Naive thymus-derived CD8-positive, alpha-beta T cell (primary cell): ENCODE data around the gene GCA. TPM values are rescaled to one million over a fixed set of nuclear protein-coding genes. Genes with fewer than 3 reads are reported as not detected.
A peak's percentile ranks its signal among the peaks of the same experiment; 100 is the strongest.

Experiments used
- ATAC-seq, 2 donors: fragments of 150-1000 bp; cut with Tn5 transposase in 1 of 2; sonication (Bioruptor Pico), chemical (Tn5 transposase) in 1 of 2; 1 replicate in 1 of 2; 2 replicates in 1 of 2; pipeline ENCODE4 v1.10.0; 2021; ENCODE audit warnings: mild to moderate bottlenecking in 2 of 2, moderate library complexity in 2 of 2
- POLR2A ChIA-PET: fragments of 350-600 bp; sonication (Branson Sonifier 250); formaldehyde crosslinking; loops from one replicate; lab custom pipeline; 2021; ENCODE audit warnings: antibody characterized with exemption; lab: Charles Lee
- DNase-seq, 10 donors: peaks; one replicate each; pipeline versions ENCODE4 v3.0.0 to v3.0.0-alpha.2; 2020 to 2022
- H3K27ac Mint-ChIP-seq, 10 donors: one replicate each; pipeline ENCODE4 v1.8.0; 2020 to 2022; ENCODE audit warnings: mild to moderate bottlenecking in 10 of 10, mixed read lengths in 10 of 10, moderate library complexity in 4 of 10, inconsistent platforms in 1 of 10
- H3K27me3 Mint-ChIP-seq, 5 donors: one replicate each; pipeline ENCODE4 v1.8.0; 2021 to 2022; ENCODE audit warnings: mixed read lengths in 5 of 5
- H3K36me3 Mint-ChIP-seq, 3 donors: one replicate each; pipeline ENCODE4 v1.8.0; 2020 to 2022; ENCODE audit warnings: mixed read lengths in 3 of 3, mild to moderate bottlenecking in 2 of 3, inconsistent platforms in 1 of 3
- H3K4me1 Mint-ChIP-seq, 4 donors: one replicate each; pipeline ENCODE4 v1.8.0; 2021 to 2022; ENCODE audit warnings: mixed read lengths in 4 of 4
- H3K4me3 Mint-ChIP-seq, 10 donors: one replicate each; pipeline ENCODE4 v1.8.0; 2020 to 2022; ENCODE audit warnings: mild to moderate bottlenecking in 10 of 10, mixed read lengths in 10 of 10, moderate library complexity in 6 of 10, inconsistent platforms in 1 of 10
- H3K9me3 Mint-ChIP-seq, 9 donors: one replicate each; pipeline ENCODE4 v1.8.0; 2020 to 2022; ENCODE audit warnings: mixed read lengths in 9 of 9, mild to moderate bottlenecking in 3 of 9, inconsistent platforms in 1 of 9, moderate library complexity in 1 of 9
- polyA plus RNA-seq, 3 donors: library from polyadenylated mRNA; unstranded; fragments of 300-500 nt; fragmentation: Illumina TruSeq; gene quantifications; one replicate each; pipeline ENCODE4 v1.2.3, GENCODE V29; 2021
- total RNA-seq, 8 experiments: library from RNA in 2 of 8; stranded (reverse) in 2 of 8; gene quantifications; one replicate each; pipeline ENCODE4 v1.2.3 and lab custom pipeline; 2021 to 2026

Gene GCA
- total and polyA plus RNA-seq, 5 experiments from 2014 or later: 12.2 to 20.9 (median 17.5) TPM

DNA sequence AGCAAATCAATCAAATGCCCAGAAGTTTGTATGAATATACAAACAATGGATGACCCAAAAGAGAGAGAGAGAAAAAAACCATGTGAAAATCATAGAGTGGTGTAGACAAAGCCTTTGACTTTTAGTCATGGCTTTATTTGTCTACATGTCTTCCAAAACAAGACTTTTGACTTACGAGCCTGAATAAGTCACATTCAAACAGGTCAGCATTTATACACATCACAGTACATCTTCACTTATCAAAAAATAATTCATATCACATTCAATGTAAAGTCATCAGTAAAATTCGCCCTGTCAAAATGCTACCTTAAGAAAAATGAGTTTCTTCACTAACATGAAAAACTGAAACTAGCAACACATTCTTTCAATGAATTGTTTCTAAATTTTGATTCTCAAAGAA, 27.3 kb upstream of the GCA start:
- H3K27me3 Mint-ChIP-seq: no peaks in the 10 kb centered on the region
- peaks cover 0 to 2% (median 0%) of the 10 kb centered on the region in 9 donors for H3K9me3 Mint-ChIP-seq
- peaks cover 0 to 9% (median 0%) of the 10 kb centered on the region in 3 donors for H3K36me3 Mint-ChIP-seq
- no peak for DNase-seq
- no peak for ATAC-seq
- peak overlapping the region in 9 of 10 donors; percentile 16 to 100 (median 82) for H3K27ac Mint-ChIP-seq
- peaks cover 30 to 89% (median 78%) of the 10 kb centered on the region in 4 donors for H3K4me1 Mint-ChIP-seq
- POLR2A ChIA-PET: no interaction called here
- peak overlapping the region; percentile 90 to 100 (median 98) for H3K4me3 Mint-ChIP-seq

DNA sequence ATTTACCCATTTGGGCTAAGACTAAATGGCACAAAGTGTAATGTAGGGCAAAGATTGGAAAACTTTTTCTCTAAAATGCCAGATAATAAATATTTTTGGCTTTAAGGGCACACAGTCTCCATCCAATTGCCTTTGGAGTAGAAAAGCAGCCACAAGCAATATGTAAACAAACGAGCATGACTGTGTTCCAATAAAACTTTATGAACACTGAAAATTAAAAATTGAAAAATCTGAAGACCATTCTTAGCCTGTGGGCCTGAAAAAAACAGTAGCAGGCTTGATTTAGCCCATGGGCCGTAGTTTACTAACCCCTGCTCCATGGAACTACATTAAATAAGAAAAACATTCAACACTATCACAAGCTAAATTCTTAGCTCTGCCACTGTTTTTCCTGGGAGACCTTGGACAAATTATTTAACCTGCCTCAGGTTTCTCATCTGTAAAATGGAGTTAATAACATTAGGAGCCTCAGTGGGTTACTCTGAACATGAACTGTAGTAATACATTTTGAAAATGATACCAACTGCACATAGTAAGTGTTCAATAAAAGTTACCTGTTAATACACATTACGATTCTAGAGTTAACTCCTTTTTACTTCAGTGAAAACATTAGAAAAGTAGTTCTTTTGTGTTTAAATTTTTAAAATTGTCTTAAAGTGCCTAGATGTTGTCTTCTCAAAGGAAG, 26.7 kb upstream of the GCA start:
- POLR2A ChIA-PET: interaction anchor here (2.3 kb wide), 2 partner anchors 11 to 27 kb away, joined by 6 to 12 read pairs; partner anchors contain the start of gene GCA

DNA sequence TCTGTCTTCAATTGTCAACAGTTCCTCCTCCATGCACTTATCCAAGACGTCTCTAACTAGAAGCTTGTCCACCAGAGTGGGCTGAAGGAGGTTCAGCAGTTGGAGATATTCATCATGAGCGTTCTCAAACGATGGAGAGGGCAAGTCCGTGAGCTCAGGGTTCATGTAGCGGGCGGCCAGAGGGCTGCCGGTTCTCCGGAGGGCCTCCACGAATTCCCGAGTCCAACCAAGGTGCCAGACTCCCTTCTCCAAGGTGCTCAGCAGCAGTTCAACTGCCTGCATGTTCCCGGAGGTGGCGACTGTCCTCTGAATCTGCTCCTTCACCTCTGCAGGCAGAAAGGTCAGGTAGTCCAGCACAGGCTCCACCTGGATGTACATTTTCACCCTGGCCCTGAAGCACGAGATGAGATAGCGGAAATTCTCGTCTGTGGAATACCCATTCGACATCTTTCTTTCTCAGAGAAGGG, 26.0 kb upstream of the GCA start:
- peaks cover 0 to 2% (median 0%) of the 10 kb centered on the region in 9 donors for H3K9me3 Mint-ChIP-seq
- POLR2A ChIA-PET: interaction anchor here (1.6 to 2.3 kb wide), 3 partner anchors 11 to 26 kb away, joined by 4 to 12 read pairs (median 6); partner anchors contain the start of gene GCA
- peaks cover 27 to 77% (median 67%) of the 10 kb centered on the region in 4 donors for H3K4me1 Mint-ChIP-seq
- H3K4me3 Mint-ChIP-seq: peak overlapping the region; percentile 90 to 100 (median 98)
- peaks cover 0 to 9% (median 0%) of the 10 kb centered on the region in 3 donors for H3K36me3 Mint-ChIP-seq
- DNase-seq (peak in 3 of 10 donors; percentile 19 to 65 (median 26)), ATAC-seq (peak in 1 of 2 donors; percentile 3)
- H3K27me3 Mint-ChIP-seq: no peaks in the 10 kb centered on the region
- peak overlapping the region; percentile 91 to 100 (median 100) for H3K27ac Mint-ChIP-seq

More for the DNA sequence above, 26.7 kb upstream of the GCA start:
- Mint-ChIP-seq H3K36me3 (peaks cover 0 to 9% (median 0%) of the 10 kb centered on the region in 3 donors), H3K9me3 (peaks cover 0 to 2% (median 0%) of the 10 kb centered on the region in 9 donors), H3K4me1 (peaks cover 28 to 84% (median 74%) of the 10 kb centered on the region in 4 donors), H3K27me3 (no peaks in the 10 kb centered on the region), H3K4me3 (peak overlapping the region; percentile 90 to 100 (median 98)), H3K27ac (peak overlapping the region; percentile 91 to 100 (median 100))
- ATAC-seq (no peak), DNase-seq (no peak)

DNA sequence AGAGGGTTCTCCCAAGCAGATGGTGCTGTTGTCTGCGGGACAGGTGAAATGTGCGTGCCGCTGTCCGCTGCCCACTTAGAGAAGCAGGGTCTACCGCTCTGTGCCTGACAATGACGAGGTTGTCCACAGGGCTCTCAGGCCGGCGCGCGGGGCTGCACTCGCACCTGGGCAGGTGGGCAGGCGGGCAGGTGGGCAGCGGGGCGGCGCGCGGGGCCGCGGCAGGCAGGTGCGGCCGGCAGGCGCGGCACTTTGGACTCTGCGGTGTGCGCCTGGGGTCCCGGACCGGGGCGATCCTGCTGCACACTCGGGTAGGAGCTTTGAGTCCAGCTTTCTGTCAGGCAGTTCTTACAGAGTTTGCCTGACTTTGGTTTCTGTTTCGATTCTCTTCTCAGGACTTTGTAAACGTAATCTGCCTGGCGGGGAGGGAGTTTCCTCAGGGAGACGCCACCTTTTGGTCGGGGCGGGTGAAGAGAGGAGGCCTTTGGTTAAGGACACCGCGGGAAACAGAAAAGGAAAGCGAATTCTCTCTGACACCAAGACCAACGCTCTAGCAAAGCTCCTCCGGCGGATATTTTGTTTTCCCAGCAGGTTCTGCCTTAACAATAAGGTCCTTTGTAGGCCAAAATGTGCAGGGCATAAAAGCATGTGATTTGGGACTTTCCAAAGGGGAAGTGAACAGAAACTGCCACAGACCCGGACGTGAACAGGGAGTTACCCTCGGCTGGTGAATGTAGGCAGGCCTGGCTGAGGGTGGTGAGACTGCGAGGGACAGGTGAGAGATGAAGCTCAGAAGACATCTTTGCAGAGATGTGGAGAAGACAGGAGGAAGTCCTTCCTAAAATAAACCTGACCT, 25.4 kb upstream of the GCA start, which contains the start of gene IFIH1:
TSS of gene IFIH1 (minus strand) at position 357 of the 853 bp plus-strand sequence. CDS start 377 bp downstream, outside the sequence.
- Mint-ChIP-seq H3K9me3 (peaks cover 0 to 2% (median 0%) of the 10 kb centered on the region in 9 donors), H3K4me1 (peaks cover 27 to 73% (median 66%) of the 10 kb centered on the region in 4 donors), H3K27ac (peak within 1 kb of the TSS; percentile 98 to 100 (median 100)), H3K4me3 (peak within 1 kb of the TSS; percentile 90 to 100 (median 98)), H3K27me3 (no peaks in the 10 kb centered on the region), H3K36me3 (peaks cover 0 to 9% (median 0%) of the 10 kb centered on the region in 3 donors)
- ATAC-seq (peak; percentile 86 to 91), DNase-seq (peak; percentile 48 to 84 (median 75))
- POLR2A ChIA-PET: interaction anchor here (0.8 to 2.3 kb wide), 4 partner anchors 9 to 25 kb away, joined by 3 to 12 read pairs (median 5); partner anchors contain the start of gene GCA

DNA sequence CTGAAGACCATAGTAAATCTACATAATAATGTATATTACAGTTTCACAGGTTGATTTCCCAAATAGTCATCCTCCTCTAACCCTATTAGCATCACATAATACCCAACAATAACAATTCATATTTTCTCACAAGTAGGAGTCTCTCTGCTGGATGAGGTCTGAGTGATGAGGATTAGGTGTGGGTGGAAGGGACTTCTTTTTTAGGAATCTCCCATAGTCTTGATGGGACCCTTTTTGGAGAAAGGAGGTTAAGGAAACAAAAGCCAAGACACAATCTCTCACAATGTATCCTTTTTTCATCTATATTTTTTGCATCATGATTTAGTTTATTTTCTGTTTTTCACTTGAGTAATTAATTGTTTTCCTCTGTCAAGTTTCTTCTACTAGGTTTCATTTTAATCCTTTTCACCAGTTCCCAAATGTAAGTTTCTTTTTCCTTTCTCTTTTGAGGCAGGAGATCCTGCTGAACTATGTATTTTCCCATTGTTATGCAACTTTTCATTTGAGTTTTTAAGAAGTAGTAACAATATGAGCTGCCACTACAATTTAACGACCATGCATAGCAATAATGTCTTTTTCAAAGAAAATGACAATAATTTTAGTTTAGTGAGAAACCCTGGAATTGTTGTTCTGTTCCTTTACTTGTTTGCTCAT, 22.9 kb upstream of the GCA start:
- Mint-ChIP-seq H3K36me3 (no peaks in the 10 kb centered on the region), H3K9me3 (no peaks in the 10 kb centered on the region), H3K4me3 (peak overlapping the region in 1 of 10 donors; percentile 3), H3K27me3 (no peaks in the 10 kb centered on the region), H3K4me1 (peaks cover 20 to 50% (median 42%) of the 10 kb centered on the region in 4 donors), H3K27ac (peak overlapping the region in 6 of 10 donors; percentile 4 to 100 (median 24))
- DNase-seq (no peak), ATAC-seq (no peak)
- POLR2A ChIA-PET: no interaction called here

DNA sequence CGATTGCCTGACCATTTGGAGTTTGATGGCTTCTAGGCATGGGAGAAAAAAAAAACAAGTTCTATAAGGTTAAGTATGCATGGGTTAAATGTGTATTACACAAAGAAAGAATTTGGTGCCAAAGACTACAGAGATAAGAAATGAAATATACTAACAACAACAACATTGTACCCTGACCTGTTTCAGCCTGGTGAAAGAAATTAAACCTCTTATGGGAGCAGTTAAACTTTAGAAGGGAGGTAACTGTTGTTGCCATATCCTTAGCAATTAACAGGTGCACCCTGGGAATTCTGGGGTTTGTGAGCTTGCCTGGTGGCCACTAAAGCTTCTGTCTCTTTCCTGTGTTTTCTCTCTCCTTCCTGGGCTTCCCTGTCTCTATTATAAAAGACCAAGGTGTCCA, 19.0 kb upstream of the GCA start:
- Mint-ChIP-seq H3K27ac (no peak overlapping the region), H3K9me3 (no peaks in the 10 kb centered on the region), H3K4me1 (peaks cover 8 to 26% (median 18%) of the 10 kb centered on the region in 4 donors), H3K36me3 (no peaks in the 10 kb centered on the region), H3K4me3 (no peak overlapping the region), H3K27me3 (no peaks in the 10 kb centered on the region)
- POLR2A ChIA-PET: no interaction called here
- no peak for ATAC-seq
- DNase-seq: no peak

DNA sequence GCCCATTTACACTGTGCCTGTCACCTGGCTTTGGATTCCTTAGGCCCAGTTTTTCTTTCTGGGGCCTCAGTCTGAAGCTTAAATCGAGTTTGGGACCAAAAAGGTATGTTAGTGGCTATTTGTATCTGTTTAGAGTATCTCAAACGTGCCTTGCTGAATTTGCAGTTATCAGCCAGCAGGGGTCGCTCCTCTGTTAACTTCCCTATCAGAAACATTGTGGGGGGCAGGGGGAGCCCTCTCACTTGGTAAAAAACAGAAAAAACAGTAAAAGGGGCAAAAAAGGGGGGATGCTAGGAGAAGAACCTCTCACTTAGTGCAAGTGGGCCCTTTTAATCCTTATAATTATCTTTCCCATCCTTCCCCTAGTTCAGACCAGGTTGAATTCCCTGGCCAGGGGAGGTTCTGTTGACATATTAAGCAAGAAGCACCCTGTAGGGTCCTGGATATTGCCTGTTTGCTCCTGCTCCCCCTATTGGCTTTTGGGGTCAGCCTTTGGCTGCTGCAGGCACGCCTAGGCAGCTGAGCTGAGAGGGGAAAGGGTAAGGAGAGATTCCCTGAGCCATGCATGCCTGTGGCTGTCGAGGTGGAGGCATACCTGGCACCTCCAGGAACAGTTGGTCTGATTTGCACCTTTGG, 16.7 kb upstream of the GCA start:
- Mint-ChIP-seq H3K4me3 (no peak overlapping the region), H3K27ac (no peak overlapping the region), H3K27me3 (no peaks in the 10 kb centered on the region), H3K9me3 (no peaks in the 10 kb centered on the region), H3K4me1 (peaks cover 0 to 10% (median 5%) of the 10 kb centered on the region in 4 donors), H3K36me3 (no peaks in the 10 kb centered on the region)
- POLR2A ChIA-PET: interaction anchor here (0.8 kb wide), 1 partner anchor 8 kb away, joined by 3 read pairs; no protein-coding TSS in a partner anchor
- DNase-seq (peak in 7 of 10 donors; percentile 8 to 65 (median 26)), ATAC-seq (no peak)

DNA sequence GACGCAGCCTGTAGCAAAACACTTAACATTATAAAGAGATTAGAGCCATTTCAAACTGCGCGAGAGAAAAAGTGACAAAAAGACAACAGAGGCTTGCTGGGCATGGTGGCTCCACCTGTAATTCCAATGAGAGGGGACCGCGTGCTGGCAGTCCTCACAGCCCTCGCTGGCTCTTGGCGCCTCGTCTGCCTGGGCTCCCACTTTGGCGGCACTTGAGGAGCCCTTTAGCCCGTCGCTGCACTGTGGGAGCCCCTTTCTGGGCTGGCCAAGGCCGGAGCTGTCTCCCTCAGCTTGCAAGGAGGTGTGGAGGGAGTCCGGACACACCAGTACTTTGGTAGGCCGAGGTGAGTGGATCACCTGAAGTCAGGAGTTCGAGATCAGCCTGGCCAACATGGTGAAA, 16.1 kb upstream of the GCA start:
- POLR2A ChIA-PET: interaction anchor here (0.8 to 1.5 kb wide), 2 partner anchors 9 to 10 kb away, joined by 3 to 6 read pairs; partner anchors contain the start of gene IFIH1
- no peak overlapping the region for H3K27ac Mint-ChIP-seq

DNA sequence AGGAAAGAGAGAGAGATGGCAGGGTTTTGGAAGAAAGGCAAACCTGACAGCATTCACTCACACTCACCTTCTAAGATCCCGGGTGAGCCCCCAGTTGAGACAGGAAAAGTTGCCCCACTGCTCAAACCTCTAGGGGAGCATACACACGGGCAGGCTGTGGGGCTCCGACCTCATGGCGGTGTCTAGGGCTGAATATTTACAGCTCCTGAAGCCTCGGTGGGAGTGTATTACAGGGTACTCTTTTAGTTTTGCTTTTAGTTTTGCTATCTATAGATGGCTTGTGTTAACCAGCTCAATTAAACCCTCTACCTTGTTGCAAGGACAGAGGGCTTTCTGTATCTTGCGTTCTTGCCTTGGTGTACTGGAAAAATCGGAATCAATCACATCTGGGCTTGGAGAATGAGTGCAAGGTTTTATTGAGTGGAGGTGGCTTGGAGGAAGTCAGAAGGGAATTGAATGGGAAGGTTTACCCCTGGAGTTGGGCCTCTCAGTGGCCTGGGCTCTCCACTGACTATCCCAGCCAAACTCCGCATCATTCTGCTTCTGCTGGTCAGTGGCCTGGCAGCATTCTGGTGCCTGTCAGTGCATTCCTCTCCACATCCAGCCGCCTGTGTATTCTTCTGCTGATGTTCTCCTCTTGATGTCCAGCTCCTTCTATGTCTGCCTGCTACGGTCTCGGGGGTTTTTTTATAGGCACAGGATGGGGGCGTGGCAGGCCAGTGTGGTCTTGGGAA, 15.3 kb upstream of the GCA start:
- ATAC-seq (no peak), DNase-seq (no peak)
- Mint-ChIP-seq H3K4me3 (peak overlapping the region in 1 of 10 donors; percentile 60), H3K9me3 (no peaks in the 10 kb centered on the region), H3K27me3 (no peaks in the 10 kb centered on the region), H3K36me3 (no peaks in the 10 kb centered on the region), H3K4me1 (peaks cover 0 to 10% (median 5%) of the 10 kb centered on the region in 4 donors), H3K27ac (peak overlapping the region in 3 of 10 donors; percentile 16 to 33 (median 17))
- POLR2A ChIA-PET: interaction anchor here (1.5 kb wide), 1 partner anchor 10 kb away, joined by 6 read pairs; the partner anchor contains the start of gene IFIH1

More for the DNA sequence above, 16.1 kb upstream of the GCA start:
- no peak overlapping the region for H3K4me3 Mint-ChIP-seq
- no peak for ATAC-seq
- H3K9me3 Mint-ChIP-seq: no peaks in the 10 kb centered on the region
- DNase-seq: no peak
- H3K36me3 Mint-ChIP-seq: no peaks in the 10 kb centered on the region
- peaks cover 0 to 10% (median 5%) of the 10 kb centered on the region in 4 donors for H3K4me1 Mint-ChIP-seq
- no peaks in the 10 kb centered on the region for H3K27me3 Mint-ChIP-seq

DNA sequence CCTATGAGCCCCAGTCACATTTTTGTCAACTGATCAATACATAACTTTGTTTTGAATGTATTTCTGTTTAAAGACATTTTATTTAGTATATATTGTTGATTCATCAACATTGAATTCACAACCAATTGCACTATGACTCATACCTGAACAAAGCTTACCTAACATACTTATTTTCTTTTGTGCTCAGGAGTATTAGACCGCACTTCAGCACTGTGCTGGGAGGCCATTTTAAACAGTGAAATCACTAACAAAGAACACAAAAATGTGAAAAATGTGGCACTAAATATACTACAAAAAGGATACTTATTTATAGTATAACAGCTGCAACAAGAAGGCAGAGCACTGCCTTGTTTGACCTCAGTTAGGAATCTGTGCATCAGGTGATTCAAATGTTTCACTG, 13.1 kb upstream of the GCA start:
- POLR2A ChIA-PET: no interaction called here
- Mint-ChIP-seq H3K27ac (no peak overlapping the region), H3K27me3 (no peaks in the 10 kb centered on the region), H3K36me3 (no peaks in the 10 kb centered on the region), H3K4me3 (no peak overlapping the region), H3K4me1 (peaks cover 0 to 10% (median 3%) of the 10 kb centered on the region in 4 donors), H3K9me3 (no peaks in the 10 kb centered on the region)
- no peak for DNase-seq
- no peak for ATAC-seq

DNA sequence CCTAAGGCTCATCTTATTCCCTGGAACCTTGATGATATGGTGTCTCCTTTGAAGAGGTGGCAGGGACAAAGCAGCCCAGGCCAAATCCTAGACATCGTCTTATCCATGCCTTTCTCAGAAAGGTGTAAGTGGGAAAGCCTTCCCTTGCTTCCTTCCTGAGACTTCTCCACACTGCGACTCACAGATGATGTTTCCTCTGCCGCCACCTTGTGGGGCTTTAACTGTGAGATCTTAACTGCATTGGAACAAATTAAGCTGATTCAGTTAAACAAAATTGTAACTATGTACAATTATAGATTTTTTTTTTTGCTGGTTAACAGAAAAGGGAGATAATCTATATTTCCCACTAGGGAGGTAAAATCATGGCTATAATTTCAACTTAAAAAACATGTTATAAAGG, 10.0 kb upstream of the GCA start:
- ATAC-seq: peak in 1 of 2 donors; percentile 46
- Mint-ChIP-seq H3K4me1 (peaks cover 0 to under 1% (median 0%) of the 10 kb centered on the region in 4 donors), H3K9me3 (no peaks in the 10 kb centered on the region), H3K4me3 (no peak overlapping the region), H3K27ac (no peak overlapping the region), H3K27me3 (no peaks in the 10 kb centered on the region), H3K36me3 (no peaks in the 10 kb centered on the region)
- POLR2A ChIA-PET: interaction anchor here (0.9 kb wide), 1 partner anchor 15 kb away, joined by 4 read pairs; the partner anchor contains the start of gene IFIH1
- no peak for DNase-seq
